ENCODE measurements around the gene TSC2.

- TF ChIP-seq MAX (IDR thresholded peaks at IDR 0.05) (no peak), FOXA1 (IDR thresholded peaks at IDR 0.05) (no peak), CTCF (IDR thresholded peaks at IDR 0.05; ENCODE audit: low read depth, low read length, missing input control) (no peak), ATF3 (IDR thresholded peaks at IDR 0.05) (no peak), NR2F2 (IDR thresholded peaks at IDR 0.05) (no peak), TAF1 (conservative IDR thresholded peaks at IDR 0.05) (no peak), REST (IDR thresholded peaks at IDR 0.05) (no peak), RXRA (IDR thresholded peaks at IDR 0.05) (no peak), EGR1 (IDR thresholded peaks at IDR 0.05; ENCODE audit: low read depth in 2 of 2) (no peak), GABPA (IDR thresholded peaks at IDR 0.05 in 1 of 2, conservative IDR thresholded peaks at IDR 0.05 in 1 of 2) (no peak), FOXA2 (IDR thresholded peaks at IDR 0.05) (no peak), SP1 (IDR thresholded peaks at IDR 0.05) (no peak), RAD21 (IDR thresholded peaks at IDR 0.05) (no peak), YY1 (IDR thresholded peaks at IDR 0.05) (no peak)
These were observed 46.0 kb downstream of the TSC2 start for GRCh38 chr16:2093793-2094192.

Measured in liver (tissue), 3 donors.